GM18868 (cell line): Measurements from ENCODE around the gene ZSCAN21.
A peak's percentile ranks its signal among the peaks of the same experiment; 100 is the strongest.
"Not testable (repeated sequence)": the region's sequence is repeated elsewhere in the genome, so short reads cannot be mapped to it uniquely, and the experiment has no call there.

Source experiments
- ATAC-seq: cut with Tn5 transposase; IDR thresholded peaks from one replicate; pipeline ENCODE4 v1.9.1; 2021; ENCODE audit warnings: mild to moderate bottlenecking, moderate library complexity; ENCODE audit not compliant: unreplicated experiment

ZSCAN21 gene

DNA sequence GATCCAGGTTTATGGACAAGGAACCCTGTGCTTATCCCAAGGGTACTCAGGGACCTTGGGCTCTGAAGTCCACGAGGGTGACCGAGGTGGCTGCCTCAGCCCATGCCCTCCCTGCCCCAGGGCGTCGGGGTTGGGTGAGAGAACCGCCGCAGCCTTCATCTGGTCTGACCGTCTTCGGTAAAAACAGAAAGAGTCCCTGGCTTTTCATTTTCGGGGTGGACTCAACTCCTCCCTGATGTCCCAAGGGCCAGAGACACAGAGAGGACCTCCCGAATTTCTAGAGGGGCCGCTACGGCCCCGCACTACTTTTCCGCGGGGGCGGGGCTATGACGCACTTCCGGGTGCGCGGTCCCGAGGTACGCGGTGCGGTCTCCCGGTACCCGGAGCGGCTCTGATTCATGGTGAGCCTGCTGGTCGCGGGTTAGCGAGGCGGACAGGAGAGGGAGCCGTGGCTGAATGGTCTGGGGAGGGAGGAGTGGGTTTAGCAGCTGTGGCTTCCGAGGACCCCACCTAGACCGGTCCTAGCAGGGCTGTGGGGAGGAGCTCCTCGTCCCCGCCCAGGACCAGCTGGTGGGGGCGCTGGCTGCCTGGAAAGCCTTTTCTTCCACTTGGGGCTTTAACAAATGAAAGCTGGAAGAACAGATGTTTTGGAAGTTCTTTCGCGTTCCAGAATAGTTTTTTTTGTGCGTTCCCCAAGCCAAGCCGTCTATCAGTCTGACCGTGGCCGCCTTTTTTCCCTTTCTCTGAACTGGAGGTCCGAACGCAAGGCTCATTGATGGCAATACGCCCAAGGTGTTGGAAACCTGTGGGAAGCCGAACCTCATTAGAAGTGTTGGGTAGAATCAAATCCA lies at the start of gene ZSCAN21:
ZSCAN21 (plus strand) TSS at position 334 of the 851 bp plus-strand sequence. CDS start 7,233 bp downstream, outside the sequence.
- ATAC-seq: peak; percentile 94

DNA sequence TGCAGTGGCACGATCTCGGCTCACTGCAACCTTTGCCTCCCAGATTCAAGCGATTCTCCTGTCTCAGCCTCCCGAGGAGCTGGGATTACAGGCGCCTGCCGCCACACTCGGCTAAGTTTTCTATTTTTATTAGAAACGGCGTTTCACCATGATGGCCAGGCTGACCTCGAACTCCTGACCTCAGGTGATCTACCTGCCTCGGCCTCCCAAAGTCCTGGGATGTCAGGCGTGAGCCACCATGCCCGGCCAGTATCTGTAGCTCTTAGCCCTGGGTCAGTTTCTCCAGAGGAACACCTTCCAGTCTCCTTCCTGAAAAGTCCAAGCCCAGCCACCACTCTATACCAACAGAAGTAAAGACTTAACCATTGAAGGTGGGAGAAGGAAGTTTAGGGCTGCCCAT lies 49.3 kb upstream of the ZSCAN21 start:
- ATAC-seq: no peak

DNA sequence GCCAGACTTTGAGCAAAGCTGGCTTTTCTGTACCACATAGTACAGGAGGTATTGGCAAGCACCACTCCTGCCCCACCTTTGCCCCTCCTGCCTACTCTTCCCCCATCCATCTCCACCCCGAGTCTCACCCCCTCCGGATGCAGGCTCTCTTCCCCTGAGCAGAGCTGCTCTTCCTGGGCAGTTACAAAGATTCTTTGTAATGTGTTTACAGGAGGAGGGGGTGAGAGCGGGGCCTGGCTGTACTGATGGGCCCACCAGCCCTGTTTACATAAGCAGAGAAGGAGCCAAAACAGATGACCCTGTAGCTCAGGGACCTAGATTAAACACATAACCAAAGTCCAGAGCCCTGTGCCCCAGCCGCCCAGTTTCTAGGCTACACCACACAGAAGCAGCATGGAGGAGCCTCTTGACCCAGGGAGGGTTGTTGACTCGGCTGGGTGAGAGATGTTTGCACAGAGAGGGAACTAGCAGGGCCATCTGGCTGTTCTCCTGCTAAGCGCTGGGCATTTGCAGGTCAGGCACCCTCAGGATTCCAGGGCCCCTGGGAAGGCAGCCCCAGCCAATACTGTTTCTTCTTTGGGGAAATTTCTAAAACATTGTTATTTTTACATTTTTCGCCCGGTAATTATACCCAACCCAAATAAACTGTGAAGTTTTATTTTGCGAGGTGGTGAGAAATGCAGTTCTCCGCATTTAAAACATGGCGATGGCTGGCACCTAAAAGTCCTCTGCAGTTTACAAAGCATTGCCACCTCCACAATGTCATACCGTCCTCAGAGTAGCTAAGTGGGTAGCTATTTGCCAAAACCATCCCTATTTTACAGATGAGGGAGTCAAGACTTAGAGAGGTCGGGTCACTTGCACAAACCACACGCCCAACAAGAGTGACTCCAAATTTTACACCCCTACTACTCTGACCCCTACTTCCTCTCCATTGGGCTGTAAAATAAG lies 45.6 kb upstream of the ZSCAN21 start:
- ATAC-seq: no peak

DNA sequence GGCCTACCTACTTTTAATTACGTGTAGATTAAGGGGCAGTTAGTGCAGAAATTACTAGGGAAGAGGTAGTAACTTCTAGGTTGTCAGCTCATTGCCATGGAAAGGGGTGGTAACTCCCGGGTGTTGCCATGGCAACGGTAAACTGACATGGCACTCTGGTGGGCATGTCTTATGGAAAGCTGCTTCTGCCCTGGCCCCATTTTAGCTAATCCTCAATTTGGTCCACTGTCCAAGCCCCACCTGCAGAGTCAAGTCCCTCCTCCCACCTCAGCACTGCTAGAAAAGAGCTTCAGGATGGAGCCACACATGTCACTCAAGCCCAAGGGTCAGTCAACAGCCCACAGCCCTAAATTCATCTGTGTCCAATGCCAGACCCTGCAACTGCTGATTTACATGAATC lies 41.7 kb upstream of the ZSCAN21 start:
- ATAC-seq: no peak

DNA sequence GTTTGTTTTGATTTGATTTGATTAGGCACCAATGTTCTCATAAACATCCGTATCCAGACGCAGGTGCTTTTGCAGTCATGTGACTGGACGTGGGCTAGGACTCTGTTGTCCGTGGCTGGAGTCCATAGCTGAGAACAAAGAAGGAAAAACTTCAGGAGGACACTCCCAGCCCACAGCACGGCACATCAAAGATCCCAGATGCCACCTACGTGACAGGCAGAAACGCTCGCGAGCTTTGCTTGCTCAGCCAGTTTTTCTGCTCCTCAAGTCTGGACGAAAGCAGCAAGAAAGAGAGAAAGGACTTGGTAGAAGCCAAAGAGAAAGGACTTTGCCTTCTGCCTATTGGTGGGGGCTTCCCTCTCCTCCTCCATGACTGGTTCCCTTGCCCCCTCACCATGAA lies 41.0 kb upstream of the ZSCAN21 start:
- no peak for ATAC-seq

DNA sequence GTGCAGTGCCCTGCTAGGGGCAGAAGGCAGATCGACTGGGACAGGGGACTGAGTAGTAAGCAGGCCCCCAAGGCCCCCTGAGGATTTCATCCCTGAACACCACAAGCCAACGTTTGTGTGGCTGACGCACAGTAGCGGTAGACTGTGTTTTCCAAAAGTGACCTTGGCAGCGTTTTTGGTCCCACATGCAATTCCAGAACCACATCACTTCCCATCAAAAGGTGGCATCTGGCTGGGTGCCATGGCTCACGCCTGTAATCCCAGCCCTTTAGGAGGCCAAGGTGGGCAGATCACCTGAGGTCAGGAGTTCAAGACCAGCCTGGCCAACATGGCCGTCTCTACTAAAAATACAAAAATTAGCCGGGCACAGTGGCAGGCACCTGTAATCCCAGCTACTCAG lies 39.6 kb upstream of the ZSCAN21 start:
- not testable (repeated sequence) for ATAC-seq

DNA sequence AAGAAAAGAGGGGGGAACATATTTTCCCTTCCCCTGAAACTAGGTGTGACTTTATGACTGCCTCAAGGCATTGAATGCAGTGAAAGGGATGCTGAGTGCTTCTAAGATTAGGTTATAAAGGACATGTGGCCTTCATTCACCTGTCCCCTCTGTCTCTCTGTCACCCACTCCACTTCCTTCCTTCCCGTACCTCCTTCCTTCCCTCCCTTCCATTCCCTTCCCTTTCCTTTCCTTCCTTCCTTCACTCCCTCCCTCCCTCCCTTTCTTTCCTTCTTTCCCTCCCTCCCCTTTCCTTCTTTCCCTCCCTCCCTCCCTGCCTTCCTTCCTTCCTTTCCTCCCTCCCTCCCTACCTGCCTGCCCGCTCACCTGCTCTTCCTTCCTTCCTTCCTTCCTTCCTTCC lies 38.7 kb upstream of the ZSCAN21 start:
- no peak for ATAC-seq

DNA sequence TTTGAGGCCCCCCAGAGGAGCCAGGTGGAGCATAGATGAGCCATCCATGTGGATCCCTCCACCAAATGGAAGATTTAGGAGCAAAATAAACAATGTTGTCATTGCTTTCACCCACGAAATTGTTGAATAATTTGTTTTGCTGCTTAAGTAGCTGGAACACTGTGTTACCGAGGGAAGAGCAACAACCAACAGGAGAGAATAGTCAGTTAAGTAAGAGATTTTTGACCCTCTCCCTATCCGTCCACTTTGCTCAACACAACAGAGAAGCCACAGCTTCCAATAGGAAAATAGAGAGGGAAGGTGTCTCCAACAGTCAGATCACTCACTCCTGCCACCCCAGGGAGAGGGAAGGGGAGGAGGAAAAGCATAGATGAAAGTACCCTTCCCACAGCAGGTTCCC lies 38.1 kb upstream of the ZSCAN21 start:
- no peak for ATAC-seq

DNA sequence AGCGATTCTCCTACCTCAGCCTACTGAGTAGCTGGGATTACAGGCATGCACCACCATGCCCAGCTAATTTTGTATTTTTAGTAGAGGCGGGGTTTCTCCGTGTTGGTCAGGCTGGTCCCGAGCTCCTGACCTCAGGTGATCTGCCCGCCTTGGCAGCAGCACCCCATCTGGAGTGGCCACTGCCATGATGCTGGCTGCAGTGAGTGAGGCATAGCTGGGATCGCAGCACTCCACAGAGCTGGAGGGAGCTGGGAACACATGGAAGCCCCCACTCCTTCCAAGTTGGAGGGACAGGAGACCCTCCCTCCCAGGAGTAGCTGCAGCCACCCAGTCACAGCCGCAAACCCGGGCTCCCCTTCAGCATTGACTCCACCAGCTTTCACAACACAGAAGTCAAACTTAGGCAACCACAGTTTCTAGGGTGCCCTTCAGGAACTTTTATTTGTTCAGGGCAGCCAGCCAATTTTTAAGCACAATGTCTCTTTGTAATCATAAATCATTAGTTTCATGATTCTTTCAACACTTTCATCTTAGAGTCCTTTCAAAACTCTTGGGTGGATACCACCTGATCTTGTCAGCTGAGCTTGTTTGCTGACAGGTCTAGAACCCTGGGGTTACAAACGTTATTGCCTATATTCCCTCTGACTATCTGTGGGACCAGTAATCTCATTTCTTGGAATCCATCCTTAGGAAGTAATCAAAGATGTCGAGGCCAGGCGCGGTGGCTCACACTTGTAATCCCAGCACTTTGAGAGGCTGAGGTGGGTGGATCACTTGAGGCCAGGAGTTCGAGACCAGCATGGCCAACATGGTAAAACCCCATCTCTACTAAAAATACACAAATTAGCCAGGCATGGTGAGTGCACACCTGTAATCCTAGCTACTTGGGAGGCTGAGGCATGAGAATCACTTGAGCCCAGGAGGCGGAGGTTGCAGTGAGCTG lies 36.9 kb upstream of the ZSCAN21 start:
- not testable (repeated sequence) for ATAC-seq

DNA sequence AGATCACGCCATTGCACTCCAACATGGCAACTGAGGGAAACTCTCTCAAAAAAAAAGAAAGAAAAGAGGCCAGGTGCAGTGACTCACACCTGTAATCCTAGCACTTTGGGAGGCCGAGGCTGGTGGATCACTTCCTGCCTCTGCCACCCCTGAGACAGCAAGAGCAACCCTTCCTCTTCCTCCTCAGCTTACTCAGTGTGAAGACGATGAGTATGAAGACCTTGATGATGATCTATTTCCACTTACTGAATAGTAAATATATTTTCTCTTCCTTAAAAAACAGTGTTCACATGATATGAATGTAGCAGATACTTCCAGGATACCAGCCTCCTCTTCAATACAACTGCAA lies 36.3 kb upstream of the ZSCAN21 start:
- no peak for ATAC-seq

DNA sequence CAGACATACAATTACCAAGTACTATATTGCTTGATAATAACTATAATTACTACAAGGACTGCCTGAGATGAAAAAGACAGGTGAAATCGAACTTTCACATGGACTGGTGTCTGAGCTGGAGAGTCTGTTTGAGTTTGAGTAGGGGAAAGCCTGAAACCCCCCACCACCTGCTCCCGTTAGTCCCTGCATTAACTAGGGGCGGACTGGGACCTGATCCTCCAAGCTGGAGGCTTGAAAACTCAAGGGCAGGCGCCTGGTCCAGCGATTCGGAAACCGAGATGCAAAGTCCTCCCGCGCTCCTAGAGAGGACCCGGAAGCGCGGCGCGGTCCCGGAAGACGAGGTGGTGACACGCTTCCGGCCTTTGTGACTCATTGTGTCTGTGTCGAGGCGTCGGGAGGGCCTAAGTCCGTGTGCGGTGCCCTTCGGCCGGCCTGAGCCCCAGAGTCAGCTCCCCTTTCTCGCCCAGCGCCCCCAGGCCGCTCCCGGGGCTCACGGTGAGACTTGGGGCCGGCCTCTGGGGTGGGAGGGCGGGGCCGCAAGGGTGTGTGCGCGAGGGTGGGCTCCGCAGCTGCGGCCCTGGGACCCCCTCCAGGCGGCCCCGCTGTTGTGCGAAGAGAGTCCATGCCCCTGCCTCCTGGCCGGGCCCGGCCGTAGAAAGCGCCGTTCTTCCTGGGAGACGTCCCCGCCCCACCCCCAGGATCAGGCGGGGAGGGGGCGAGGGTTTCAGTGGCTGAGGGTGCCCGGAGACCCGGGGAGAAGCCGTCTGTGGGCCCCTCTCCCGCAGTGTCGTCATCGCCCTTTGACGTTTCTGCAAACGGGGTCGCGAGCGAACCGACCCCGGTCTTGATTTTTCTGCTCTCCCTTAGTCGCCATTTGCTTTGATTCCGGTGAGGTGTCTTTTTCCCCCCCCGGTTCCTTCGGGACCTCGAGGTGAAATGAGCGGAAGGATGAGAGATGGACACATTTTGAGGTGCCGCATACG lies 34.1 kb upstream of the ZSCAN21 start, which contains the start of gene ZKSCAN1:
ZKSCAN1 (plus strand) TSS at position 365 of the 983 bp plus-strand sequence. CDS start 7,911 bp downstream, outside the sequence.
- peak; percentile 97 for ATAC-seq

DNA sequence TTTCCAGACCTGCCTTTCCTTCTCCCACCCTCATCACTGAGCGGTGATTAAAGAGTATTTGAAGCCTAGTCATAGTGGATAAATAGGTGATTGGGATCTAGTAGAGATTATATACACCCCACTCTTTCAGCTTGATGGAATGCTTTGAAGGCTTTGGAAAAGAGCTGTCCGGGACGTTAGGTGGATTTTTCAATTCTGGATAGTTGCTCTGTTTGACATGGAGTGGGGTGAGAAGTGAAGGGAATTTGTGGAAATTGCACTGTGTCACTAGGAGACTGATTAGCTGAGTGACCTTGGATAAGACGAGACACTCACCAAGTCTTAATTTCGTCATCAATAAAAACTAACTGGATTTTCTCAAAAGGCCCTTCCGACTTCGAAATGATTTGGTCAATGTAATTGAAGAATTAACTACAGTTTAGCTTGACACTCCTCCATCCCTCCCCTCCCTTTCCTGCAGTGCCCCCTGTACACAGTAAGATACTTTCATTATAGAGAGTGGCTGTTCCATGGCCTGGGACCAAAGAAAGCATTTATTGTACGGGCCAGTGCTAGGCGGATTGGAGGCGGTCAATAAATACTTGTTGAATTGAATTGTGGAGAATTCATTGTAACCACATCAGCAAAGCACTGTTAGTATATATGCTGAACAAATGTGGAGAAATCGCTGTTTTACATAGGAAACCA lies 33.2 kb upstream of the ZSCAN21 start:
- no peak for ATAC-seq

DNA sequence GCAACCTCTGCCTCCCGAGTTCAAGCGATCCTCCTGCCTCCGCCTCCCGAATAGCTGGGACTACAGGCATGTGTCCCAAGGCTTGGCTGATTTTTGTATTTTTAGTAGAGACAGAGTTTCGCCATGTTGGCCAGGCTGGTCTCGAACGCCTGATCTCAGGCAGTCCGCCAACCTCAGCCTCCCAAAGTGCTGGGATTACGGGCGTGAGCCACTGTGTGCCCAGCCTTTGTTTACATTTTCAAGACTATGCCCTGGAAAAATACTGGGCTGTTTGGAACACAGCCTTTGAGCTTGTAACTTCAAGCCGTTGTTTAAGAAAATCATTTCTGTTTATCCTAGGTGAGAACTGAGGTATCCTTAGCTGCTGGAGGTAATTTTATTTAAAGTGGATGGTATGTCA lies 32.3 kb upstream of the ZSCAN21 start:
- no peak for ATAC-seq

DNA sequence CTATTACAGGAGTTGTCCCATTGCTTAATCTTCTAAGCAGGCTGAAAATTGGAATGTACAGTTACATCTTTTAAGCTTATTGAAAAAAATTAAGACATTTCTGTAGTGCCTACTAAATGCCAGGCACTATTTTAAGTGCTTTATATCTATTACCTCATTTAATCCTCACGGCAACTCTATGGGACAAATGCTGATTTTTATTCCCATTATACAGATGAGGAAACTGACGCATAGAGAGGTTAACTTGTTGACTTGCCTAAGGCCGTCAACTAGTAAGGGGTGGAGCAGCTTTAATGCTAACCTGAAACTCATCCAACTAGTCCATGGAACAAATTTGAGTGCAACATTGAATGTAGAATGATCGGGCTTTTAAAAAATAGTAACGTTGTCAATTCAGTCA lies 31.7 kb upstream of the ZSCAN21 start:
- no peak for ATAC-seq

DNA sequence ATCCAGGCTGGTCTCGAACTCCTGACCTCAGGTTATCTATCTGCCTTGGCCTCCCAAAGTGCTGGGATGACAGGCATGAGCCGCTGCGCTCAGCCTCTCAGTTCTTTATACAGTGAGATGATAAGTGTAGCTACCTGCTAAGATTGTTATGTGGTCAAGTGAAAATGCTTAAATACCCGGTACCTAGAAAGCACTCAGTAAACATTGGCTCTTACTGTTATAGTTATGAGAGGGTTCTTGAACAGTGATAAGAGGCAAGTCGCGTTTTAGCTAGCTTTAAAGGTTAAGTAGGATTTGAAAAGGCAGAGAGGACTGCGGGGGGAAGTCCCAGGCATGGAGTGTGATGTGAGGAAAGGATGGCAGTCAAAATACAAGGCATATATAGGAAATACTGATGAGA lies 29.7 kb upstream of the ZSCAN21 start:
- no peak for ATAC-seq

DNA sequence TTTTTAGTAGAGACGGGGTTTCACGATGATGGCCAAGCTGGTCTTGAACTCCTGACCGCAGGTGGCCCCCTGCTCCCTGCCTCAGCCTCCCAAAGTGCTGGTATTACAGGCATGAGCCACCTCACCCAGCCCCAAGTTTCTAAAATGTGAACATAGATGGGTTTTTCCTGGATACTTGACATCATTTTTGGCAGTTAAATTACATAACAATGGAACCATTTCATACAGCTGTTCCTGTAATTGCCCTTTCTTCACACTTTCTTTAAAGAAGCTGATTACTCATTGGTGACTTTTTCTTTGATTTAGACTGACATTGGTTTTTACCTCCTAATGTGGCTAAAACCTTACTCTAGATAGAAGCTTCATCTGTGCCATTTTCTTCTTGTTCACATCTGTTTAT lies 28.3 kb upstream of the ZSCAN21 start:
- ATAC-seq: no peak

DNA sequence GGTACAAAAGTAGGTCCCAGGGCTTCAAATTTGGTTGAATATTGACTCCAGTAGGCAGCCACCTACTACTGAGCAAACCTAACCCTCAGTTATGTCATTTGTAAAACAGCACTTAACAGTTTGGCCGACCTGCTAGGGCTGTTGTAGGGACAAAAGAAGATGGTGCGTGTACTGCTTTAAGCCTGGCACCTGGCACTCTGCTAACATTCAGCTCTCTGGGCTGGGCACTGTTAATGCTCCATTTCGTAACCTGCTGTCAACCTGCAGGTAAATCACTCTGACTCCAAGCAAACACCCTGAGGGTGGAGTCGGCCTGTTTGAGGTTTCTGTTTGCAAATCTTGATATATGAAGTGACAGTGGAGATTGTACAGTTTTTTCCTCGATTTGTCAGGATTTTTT lies 27.0 kb upstream of the ZSCAN21 start:
- ATAC-seq: no peak

DNA sequence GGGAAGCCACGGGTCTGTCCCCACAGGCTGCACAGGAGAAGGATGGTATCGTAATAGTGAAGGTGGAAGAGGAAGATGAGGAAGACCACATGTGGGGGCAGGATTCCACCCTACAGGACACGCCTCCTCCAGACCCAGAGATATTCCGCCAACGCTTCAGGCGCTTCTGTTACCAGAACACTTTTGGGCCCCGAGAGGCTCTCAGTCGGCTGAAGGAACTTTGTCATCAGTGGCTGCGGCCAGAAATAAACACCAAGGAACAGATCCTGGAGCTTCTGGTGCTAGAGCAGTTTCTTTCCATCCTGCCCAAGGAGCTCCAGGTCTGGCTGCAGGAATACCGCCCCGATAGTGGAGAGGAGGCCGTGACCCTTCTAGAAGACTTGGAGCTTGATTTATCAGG lies 26.0 kb upstream of the ZSCAN21 start:
- ATAC-seq: no peak
